Epidermal melanocyte (primary cell): ENCODE measurements around the gene VENTX.

ENCODE experiments used
- DNase-seq: peaks from one replicate; pipeline ENCODE4 v3.0.0; 2011; ENCODE audit warnings: low spot score; ENCODE audit not compliant: insufficient read length

Gene VENTX

DNA sequence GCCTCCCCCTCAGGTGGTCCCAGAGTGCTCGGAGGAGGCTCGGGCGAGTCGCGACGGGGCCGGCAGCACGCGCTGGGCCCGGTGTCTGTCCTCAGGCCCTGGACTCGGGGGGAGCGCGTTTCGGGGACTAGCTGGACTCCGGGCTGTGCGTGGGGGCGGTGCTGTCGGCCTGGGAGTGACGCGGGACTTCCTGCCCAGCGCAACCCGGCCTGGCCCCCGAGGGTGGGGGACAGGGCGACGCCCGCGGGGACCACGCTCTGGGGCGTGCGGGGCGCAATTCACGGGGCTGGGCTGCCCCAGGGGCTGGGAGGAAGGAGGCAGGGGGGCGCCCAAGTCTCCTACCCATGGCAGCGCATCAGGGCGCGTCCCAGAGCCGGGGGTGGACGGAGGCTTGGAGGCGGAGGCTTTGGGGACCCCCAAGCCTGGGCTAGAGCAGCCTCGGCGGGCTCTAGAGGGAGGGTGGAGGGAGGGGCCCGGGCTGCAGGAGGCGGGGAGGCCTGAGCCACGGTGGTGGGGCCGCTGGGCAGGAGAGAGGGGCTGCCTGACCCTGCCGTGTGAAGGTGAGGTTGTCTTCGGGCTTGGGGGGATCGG lies 2.3 kb upstream of the VENTX start:
- DNase-seq: no peak

DNA sequence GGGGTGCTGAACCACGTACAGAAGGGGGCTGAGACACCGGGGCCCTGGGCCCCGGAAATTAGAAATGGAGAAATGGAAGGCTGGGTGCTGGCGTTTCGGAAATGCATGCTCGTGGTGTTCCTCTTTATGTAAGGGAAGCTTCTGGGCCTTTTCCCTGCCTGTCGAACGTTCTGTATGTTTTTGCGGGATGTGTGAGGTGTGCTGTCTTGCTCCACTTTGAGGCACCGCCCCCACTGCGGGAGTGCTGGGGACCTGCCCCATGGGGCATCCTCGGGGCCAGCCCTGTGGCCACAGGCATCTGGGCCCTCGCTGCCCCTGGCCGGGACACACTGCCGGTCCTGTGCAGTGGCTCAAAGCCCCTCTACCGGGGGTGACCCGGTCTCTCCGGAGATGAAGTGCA lies 1.7 kb upstream of the VENTX start:
- no peak for DNase-seq

DNA sequence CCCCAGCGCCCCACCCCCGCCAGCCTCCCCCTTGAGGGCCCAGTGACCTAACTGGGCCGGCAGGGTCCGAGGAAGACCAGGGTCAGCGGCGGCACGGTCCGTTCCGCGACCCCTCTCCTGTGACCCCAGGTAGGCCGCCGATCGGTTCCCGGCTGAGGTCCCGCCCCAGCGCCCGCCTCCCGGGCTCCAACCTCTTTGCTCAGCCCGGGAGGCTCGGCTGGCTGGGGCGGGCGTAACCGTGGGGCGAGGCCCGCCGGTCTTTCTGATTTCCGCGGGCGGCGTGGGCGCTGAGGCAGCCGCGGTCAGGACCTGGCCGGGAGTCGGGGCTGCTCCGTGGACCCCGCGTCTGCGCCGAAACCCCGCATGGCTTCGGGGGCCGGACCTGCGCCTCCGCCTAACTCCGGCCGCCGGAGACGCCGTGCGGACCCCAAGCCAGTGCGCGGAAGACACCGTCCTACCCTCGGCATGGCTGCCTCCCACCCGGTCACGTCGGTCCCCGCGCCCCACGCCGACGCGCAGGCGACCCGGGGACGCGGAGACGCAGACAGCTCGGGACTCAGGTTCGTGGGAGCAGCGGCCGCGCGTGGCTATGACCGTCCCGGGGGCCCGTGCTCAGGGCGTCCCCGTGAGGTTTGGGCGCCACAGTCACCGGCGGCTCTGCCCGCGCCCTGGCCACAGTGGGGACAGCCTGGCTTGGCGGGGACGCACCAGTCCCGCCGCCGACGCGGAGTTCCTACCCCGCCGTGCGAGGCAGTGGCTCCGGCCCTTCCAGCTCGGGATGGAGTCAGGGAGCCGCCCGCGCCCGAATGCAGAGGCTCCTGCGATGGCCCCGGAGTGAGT lies 1.0 kb upstream of the VENTX start:
- no peak for DNase-seq

DNA sequence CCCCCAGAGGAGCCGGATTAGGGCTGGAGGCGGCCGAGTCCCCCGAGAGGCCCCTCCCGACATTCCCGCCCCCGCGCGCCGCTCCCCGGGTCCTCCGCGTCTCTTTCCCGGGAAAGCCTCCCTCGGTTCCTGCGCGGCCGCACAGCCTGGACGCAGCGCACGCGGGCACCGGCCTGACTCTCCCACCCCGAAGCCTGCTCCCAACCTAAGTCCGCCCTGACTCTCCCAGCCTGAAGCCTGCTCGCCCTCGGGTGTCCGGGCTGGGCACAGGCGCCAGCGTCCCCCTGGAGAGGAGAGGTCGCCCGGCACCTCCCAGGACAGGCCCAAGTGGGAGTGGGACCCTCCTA lies 441 bp upstream of the VENTX start:
- DNase-seq: no peak

DNA sequence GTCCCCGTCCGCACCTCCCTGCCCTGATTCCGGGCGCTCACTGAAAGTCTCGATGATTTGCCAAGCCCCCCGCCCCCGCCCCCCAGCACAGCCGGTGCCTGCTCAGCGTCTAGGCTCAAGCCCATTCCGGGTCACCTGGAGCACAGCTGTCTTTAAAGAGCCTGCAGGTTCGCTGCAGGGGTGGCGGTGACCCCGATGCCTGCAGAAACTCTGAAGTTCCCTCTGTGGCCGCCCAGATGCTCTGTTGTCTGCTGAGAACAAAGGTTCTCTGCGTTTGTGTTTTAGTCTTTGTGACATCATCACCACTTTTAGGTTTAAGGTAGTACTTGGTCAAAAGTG lies 780 bp downstream of the VENTX start:
- DNase-seq: no peak

DNA sequence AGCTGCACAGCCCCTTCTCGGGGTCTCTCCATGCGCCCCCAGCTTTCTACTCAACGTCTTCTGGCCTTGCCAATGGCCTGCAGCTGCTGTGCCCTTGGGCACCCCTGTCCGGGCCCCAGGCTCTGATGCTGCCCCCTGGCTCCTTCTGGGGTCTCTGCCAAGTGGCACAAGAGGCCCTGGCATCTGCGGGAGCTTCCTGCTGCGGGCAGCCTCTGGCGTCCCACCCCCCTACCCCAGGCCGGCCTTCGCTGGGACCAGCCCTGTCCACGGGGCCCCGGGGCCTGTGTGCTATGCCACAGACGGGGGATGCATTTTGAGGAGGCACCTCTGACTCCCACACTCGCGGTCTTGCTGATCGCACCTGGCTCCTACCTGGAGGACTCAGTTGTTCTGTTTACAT lies 2.3 kb downstream of the VENTX start:
- DNase-seq: no peak

DNA sequence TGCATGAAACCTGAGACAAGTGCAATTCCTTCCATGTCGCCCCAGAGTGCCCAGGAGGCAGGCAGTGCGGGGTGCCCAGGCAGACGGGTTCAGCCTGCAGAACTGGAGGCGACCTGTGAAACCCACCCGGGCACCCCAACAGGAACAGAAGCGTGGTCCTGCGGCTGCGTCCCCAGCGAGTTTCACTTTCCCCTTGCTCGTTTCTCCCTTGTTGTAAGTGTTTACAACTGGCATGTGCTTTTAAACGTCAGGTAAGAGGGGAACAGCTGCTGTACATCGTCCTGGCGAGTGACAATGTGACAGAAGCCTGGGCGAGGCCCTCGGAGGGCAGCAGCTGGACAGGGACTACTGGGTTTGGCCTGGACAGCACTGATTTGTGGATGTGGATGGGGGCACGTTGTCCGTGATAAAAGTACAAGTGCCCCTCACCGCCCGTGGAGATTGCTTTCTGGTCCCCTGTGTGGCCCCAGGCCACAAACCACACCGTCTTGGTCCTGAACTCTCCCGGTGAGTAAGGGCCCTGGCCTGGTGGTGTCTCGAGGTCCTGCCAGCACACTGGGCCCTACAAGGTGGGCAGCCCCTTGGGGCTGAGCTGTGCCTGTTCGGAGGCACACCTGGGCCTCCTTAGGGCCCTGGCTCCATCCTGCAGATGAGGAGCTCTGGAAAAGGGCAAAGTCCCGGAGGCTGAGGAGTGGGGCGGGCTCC lies 4.0 kb downstream of the VENTX start:
- no peak for DNase-seq

DNA sequence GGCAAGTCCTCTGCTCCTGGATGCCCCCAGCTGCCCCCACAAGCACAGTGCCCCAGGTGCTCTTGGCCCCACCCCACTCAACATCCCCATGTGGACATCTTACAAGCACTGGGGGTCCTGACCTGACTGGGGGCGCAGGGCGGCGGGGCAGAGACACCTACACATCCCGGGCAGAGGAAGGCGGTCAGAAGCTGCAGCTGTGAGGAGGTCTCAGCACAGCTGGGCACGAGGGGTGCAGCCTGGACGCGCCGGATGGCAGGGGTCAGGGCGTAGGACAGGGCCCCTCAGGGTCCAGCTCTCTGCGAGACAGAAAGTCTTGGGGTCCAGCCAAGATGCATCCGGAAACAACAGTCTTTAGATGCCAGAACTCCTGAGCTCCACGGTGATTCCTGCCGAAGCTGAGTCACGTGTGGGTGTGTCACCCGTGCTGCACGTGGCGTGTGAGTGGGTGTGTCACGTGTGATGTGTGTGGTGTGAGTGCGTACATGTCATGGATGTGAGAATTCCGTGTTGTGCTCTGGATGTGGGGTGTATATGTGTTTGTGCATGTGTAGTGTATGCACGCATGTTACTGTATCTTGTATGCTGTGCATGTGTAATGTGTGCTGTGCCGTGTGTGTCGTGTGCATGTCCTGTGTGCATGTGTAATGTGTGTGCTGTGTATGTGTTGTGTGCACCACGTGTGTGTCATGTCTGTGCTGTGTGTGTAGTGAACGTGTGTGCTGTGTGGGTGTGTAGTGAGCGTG lies 5.1 kb downstream of the VENTX start:
- DNase-seq: no peak

DNA sequence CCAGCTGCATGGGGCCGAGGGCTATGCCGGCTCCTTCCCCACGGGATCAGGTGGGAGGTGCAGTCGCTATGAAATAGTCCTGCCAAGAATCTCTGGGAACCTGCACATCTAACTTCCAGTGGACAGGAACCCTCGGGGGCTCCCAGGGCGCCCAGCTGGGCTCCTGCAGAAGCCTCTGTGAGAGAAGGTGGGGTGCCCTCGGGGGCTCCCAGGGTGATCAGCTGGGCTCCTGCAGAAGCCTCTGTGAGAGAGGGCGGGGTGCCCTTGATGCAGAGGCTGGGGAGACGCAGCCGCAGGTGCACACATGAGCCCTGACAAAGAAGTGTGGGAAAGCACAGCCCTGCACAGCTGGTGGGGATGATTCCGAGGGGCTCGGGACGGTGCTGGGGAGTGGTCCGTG lies 5.9 kb downstream of the VENTX start:
- no peak for DNase-seq

DNA sequence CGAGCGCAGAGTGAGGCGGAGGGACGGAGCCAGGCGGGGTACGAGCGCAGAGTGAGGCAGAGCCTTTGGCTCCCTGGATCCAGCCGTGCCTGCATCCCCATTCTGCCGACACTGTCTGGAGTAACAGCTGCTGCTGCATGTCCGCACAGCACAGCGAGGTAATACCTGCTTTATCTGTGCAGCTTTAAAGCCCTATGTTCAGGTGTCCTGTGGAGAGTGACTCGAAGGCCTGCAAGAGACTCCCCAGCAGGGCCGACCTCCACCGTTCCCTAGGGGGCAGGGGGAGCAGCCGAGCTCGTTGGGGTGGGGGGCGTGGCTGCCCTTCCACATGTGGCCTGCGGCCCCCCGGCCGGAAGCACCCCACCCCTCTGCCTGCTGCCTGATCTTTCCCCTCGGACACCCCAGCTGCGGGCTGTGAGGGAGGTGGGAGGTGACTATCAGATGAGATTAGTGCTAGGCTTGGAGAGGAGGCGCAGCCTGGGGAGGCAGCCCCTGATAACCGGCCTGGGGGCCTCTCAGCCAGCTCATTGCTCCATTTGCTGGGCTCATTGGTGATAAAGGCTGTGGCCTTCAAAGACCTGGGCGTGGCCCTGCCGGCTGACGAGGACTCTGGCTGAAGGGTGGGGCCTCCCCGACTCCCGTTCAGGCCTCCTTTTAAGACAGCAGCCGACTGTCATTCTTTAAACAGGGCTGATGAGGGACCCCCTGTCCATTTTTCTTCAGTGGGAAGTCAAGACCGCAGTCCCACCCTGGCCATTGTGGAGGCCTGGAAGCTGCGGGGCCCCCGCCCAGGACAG lies 8.0 kb downstream of the VENTX start:
- DNase-seq: no peak

DNA sequence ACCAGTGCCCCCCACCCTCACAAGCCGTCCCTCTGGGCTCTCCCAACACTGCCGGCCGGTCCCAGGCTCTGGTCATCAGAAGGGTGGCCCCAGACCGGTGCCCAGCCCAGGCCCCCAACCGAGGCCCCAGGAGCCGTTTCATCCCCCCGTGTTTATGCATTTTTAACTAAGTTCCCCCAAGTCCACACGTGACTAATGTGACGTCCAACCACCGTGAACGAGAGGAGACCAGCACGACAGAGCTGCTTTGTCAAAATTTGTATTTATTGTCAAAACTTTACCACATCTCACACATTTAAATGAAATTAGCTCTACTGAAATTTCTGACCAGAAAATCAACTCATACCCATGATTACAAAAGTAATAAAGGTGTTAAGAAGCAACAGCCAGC lies 8.6 kb downstream of the VENTX start:
- no peak for DNase-seq

DNA sequence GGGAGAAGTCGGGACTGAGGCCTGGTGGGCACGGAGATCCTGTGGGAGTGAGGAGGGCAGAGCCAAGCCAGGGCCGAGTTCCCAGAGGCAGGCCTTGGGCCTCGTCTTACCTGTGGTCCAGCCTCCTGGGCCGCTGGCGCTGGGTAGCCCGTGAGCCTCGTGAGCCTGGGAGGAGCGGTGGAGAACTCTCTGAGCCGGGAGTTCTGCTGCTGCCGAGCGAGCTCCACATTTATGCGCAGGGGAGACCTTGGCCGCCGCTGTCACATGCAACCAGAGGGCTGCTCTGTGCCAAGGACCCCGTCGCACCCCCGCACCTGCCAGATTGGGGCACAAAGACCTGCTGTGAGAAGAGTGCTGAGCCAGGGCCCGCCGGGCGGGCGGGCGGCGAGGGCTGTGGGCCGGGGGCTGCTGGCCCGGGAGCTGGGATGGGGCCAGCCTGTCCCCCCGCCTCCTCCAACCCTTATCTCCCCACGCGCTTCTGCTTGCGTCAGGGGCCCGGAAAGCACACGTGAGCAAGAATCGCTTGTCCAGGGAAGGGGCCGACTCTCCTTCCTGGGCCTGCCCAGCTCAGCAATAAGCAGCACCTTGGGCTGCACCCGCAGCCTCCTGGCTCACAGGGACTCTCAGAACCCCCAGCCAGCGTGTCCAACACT lies 10.2 kb downstream of the VENTX start:
- no peak for DNase-seq

DNA sequence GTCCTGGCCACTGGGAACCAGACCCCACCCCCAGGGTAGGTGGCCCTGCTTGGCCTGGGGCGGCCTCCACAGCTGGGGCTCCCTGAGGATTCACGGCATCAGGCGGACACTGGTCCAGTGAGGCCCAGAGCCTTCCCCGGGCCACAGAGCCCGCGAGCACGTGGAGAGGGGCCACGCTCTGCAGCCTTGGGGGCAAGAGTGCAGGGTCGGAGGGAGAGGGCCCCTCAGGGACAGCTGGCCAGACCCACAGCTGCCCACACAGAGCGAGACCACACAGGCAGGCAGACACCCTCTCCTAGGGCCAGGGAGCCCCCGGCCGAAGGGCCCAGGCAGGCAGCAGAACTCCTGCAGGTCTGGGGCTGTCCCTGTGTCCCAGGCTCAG lies 10.7 kb downstream of the VENTX start:
- no peak for DNase-seq

DNA sequence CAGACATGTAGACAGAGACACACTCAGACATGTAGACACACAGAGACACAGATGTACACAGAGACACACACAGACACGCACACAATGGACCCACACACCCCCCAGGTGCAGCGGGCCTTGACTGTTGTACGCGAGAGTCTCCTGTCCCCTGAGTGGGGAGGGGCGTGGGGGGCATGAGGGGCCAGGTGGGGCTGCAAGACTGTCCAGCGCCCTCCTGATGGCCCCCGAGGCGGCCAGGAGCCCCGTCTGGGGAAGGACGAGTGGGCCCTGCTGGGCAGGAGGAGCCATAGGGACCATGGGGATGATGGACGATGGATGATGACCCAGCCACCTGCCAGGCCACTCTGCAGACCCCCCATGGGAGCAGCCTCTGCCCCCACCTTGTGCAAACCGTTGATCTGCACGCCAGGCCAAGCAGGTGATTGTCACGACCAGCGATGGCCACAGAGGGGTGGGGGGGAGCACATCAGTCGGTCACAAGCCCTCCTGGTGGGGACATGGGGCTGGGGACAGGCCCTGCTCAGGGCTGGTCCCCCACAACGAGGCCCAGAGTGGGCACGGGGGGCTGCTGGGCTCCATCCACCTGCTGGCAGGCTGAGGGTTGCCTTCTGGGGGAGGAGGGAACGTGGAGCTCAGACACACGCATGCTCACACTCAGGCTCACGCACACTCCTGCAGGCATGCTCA lies 11.6 kb downstream of the VENTX start:
- no peak for DNase-seq

DNA sequence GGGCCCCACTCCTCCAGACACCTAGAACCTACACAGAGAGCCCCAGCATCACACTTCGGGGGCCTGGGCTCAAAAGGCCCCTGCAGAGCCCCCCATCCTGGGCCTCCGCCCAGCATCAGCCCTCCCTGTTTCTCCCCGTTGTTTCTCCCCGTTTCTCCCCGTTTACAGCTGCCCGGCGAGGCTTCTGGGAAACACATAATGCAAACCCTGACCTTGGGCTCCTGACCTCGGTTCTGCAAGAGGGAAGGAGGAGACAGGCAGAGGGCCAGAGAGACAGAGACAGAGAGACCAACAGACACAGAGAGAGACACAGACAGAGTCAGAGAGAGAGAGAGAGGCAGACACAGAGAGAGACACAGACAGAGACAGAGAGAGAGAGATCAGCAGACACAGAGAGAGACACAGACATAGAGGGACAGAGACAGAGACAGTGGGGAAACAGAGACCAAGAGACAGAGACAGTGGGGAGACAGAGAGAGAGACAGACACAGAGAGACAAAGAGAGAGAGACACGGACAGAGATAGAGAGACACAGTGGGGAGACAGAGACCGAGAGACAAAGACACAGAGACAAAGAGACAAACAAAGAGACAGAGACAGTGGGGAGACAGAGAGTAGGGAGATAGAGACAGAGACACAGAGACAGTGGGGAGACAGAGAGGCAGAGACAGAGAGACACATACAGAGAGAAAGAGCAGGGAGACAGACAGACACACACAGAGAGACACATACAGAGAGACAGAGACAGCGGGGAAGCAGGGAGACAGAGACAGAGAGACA lies 12.5 kb downstream of the VENTX start:
- no peak for DNase-seq

DNA sequence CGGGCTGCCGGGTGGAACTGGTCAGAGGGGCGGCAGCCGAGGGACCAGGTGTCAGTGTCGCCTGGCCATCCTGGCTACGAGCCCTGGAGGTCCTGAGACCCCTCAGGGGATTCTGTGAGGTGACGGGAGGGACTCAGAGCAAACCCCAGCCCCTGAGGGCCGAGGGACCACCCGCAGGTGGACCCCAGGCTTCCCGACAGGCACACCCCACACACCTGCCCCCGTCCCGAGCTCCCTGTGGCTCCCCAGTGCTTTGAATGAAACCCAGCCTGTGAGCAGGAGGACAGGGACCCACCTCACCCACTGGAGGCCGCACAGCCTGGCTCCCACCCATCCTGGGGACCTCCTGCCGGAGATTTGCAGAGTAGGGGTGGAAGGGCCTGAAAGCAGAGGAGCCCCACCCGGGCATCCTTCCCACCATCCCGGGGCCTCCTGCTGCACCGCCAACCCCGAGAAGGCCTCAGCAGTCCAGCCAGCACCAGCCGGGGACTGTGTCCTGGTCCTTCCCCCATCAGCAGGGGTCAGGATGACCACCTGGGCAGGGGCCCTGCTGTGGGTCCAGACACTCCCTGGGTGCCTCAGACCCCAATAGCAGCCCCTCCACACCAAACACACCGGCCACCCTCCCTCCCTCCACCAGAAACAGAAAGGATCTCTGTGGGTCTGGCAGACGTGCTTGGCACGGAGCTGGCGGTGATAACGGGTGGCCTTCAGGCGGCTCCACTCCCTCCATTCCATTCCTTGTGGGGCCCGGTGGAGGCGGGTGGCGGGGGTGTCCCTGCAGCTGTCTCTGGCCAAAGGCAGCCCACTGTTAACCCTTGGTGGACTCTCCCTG lies 13.9 kb downstream of the VENTX start:
- DNase-seq: no peak

DNA sequence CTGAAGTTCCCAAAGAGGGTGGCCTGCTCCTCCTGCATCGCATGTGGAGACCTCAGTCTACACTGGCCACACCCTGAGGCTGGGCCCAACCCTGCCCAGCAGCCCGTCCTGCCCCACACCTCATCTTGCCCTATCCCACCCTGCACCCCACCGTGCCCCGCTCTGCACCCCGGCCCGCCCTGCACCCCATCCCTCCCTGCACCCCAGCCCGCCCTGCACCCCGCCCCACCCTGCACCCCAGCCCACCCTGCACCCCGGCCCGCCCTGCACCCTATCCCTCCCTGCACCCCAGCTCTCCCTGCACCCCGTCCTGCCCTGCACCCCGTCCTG lies 14.5 kb downstream of the VENTX start:
- DNase-seq: no peak

DNA sequence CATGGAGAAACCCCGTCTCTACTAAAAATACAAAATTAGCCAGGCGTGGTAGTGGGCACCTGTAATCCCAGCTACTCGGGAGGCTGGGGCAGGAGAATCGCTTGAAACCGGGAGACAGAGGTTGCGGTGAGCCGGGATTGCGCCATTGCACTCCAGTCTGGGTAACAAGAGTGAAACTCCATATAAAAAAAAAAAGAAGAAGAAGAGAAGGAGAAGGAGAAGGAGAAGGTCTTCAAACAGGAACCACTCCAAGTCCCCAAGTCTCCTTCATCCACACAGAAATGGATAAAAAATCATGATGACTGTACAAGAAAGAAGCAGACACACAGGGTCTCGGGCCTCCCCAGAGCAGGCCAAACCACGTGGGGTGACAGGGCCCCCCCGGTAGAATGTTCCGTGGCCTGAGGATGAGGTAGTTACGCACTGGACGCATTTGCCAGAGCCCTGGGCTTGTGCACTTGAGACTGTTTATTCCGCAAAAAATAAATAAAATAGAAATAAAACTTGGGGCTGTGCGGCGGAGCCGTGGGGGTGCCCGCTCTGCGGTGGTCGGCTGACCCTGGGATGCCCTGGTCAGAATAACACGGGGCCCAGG lies 15.8 kb downstream of the VENTX start:
- no peak for DNase-seq
